Type B pancreatic cell (in vitro differentiated cells): ENCODE data around the gene LRRC1. TPM values are rescaled to one million over a fixed set of nuclear protein-coding genes. Genes with fewer than 3 reads are reported as not detected.

Experiments used
- DNase-seq: peaks from one replicate; pipeline ENCODE4 v3.0.0; 2021; ENCODE audit warnings: mixed read lengths; ENCODE audit not compliant: unreplicated experiment; ENCODE audit errors: extremely low spot score
- H3K27ac Mint-ChIP-seq: 2 replicates; pipeline ENCODE4 v1.8.0; 2021; ENCODE audit warnings: mild to moderate bottlenecking, mixed read lengths
- H3K27me3 Mint-ChIP-seq: 2 replicates; pipeline ENCODE4 v1.8.0; 2021; ENCODE audit warnings: mixed read lengths
- H3K36me3 Mint-ChIP-seq: 2 replicates; pipeline ENCODE4 v1.8.0; 2021; ENCODE audit warnings: mixed read lengths
- H3K4me1 Mint-ChIP-seq: one replicate; pipeline ENCODE4 v1.8.0; 2021; ENCODE audit warnings: mixed read lengths; ENCODE audit not compliant: unreplicated experiment
- H3K4me3 Mint-ChIP-seq: 2 replicates; pipeline ENCODE4 v1.8.0; 2021; ENCODE audit warnings: mild to moderate bottlenecking, mixed read lengths
- H3K9me3 Mint-ChIP-seq: 2 replicates; pipeline ENCODE4 v1.8.0; 2021; ENCODE audit warnings: mixed read lengths
- CTCF ChIP-seq: fragments of 200-600 bp; sonication (generic); conservative IDR thresholded peaks from 2 replicates; pipeline ENCODE4 v1.5.0; 2021; ENCODE audit warnings: antibody characterized with exemption, mild to moderate bottlenecking
- total RNA-seq: library from RNA; stranded (reverse); gene quantifications from 2 replicates; pipeline ENCODE4 v1.2.1, GENCODE V29; 2021; ENCODE audit warnings: low replicate concordance

LRRC1 gene
- total RNA-seq, 1 donor from 2014 or later = 28.9 TPM

DNA sequence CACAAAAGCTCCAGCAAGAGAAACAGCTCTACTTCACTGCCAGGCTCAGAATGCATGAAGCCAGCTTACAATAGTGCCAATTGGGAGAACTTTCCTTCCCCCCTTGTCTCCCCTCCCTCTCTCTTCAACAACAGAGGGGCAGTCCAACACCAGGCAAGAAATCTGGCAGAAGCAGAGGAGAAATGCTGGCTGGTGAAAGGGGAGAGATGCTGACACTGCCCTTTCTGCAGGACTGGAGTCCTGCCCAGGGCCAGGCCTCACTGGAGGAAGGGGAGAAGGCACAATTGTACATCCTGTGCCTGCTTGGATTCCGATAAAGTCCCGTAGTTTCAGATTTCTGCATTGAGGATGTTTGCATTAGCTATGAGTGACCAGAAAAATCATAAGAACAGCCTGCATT, 148.6 kb downstream of the LRRC1 start:
- H3K4me3 Mint-ChIP-seq = no peak overlapping the region
- no peak for TF ChIP-seq CTCF
- peaks cover 9% of the 10 kb centered on the region for H3K4me1 Mint-ChIP-seq
- no peaks in the 10 kb centered on the region for H3K27me3 Mint-ChIP-seq
- H3K36me3 Mint-ChIP-seq = no peaks in the 10 kb centered on the region
- no peak overlapping the region for H3K27ac Mint-ChIP-seq
- peaks cover 10% of the 10 kb centered on the region for H3K9me3 Mint-ChIP-seq
- no peak for DNase-seq

- Mint-ChIP-seq H3K27me3 (no peaks in the 10 kb centered on the region), H3K27ac (no peak overlapping the region), H3K4me1 (peaks cover 9% of the 10 kb centered on the region), H3K9me3 (peaks cover 10% of the 10 kb centered on the region), H3K36me3 (no peaks in the 10 kb centered on the region), H3K4me3 (no peak overlapping the region)
- no peak for DNase-seq
- TF ChIP-seq CTCF = no peak
Measured at GRCh38 chr6:53944091-53944490, 149.3 kb downstream of the LRRC1 start.

DNA sequence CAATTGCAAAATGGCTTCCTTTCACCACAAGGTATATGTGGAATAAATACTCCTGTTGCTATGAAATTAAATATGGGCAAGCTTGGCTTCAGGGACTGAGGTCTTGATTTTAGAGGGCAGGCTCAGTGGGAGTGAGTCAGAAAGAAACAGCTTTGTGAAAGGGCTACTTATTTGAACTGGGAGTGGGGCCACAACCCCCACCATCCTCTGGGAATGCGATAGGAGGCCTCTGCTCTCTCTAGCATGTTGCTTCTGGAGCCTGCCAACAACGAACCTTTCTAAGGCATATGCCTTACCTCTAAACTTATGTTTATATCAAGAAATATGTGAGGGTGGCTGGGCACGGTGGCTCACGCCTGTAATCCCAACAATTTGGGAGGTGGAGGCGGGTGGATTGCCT, 149.7 kb downstream of the LRRC1 start:
- DNase-seq = no peak
- H3K27me3 Mint-ChIP-seq = no peaks in the 10 kb centered on the region
- H3K36me3 Mint-ChIP-seq = no peaks in the 10 kb centered on the region
- H3K4me3 Mint-ChIP-seq = no peak overlapping the region
- H3K9me3 Mint-ChIP-seq = peaks cover 10% of the 10 kb centered on the region
- TF ChIP-seq CTCF = no peak
- no peak overlapping the region for H3K27ac Mint-ChIP-seq
- peaks cover 9% of the 10 kb centered on the region for H3K4me1 Mint-ChIP-seq

DNA sequence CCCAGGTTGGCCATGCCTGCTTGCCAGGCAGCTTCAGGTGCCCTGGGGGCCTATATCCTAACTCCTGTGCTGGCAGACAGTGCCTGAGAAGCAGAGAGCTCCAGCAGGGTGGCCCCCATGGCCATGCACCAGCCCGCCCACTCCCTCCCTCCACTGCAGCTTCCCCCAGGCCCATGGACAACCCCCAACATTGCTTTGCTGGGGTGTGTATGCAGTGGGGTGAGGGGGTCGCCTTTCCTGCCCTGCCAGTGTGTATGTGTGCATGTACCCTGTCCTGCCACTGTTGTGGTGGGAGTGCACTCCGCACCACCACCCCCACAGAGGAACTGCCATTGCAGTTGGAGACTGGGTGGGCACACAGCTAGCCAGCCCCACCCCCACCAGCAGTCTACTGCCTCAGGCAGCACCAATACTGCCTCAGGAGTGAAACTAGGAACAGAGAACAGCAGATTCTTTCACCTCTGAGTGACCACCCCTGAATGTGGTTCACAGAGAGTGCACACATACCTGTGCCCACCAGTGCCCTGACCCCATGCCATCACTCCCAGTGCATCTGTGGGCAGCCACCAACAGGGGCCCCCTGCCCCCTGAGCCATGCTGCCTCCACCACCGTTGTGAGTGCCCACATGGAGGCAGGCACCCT, 151.1 kb downstream of the LRRC1 start:
- TF ChIP-seq CTCF = no peak
- Mint-ChIP-seq H3K4me1 (peaks cover 9% of the 10 kb centered on the region), H3K9me3 (peaks cover 14% of the 10 kb centered on the region), H3K36me3 (no peaks in the 10 kb centered on the region), H3K27ac (no peak overlapping the region), H3K27me3 (no peaks in the 10 kb centered on the region), H3K4me3 (no peak overlapping the region)
- no peak for DNase-seq

DNA sequence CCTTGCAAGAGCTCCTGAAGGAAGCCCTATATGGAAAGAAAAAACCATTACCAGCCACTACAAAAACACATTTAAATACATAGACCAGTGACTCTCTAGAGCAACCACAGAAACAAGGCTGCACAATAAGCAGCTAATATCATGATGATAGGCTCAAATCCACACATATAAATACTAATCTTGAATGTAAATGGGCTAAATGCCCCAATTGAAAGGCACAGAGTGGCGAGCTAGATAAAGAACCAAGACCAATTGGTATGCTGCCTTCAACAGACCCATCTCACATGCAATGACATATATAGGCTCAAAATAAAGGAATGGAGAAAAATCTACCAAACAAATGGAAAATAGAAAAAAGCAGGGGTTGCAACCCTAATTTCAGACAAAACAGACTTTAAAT, 153.0 kb downstream of the LRRC1 start:
- no peak for DNase-seq
- no peak overlapping the region for H3K27ac Mint-ChIP-seq
- H3K27me3 Mint-ChIP-seq = no peaks in the 10 kb centered on the region
- no peaks in the 10 kb centered on the region for H3K36me3 Mint-ChIP-seq
- no peak for TF ChIP-seq CTCF
- peaks cover 9% of the 10 kb centered on the region for H3K4me1 Mint-ChIP-seq
- no peak overlapping the region for H3K4me3 Mint-ChIP-seq
- peaks cover 14% of the 10 kb centered on the region for H3K9me3 Mint-ChIP-seq

GRCh38 chr6:53951383-53951782, 156.6 kb downstream of the LRRC1 start:
- peaks cover 14% of the 10 kb centered on the region for H3K9me3 Mint-ChIP-seq

More at GRCh38 chr6:53951383-53951782, 156.6 kb downstream of the LRRC1 start:
- Mint-ChIP-seq H3K27ac (no peak overlapping the region), H3K36me3 (no peaks in the 10 kb centered on the region), H3K27me3 (no peaks in the 10 kb centered on the region), H3K4me3 (no peak overlapping the region), H3K4me1 (peaks cover 7% of the 10 kb centered on the region)
- TF ChIP-seq CTCF = no peak
- DNase-seq = no peak
